ENCODE results near the gene PSMG3.

Gene PSMG3

GRCh38 chr7:1558181-1558811 lies 11.5 kb downstream of the PSMG3 start:
- no peak for DNase-seq (ENCODE audit: low read depth, low spot score)

- DNase-seq (ENCODE audit: low read depth, low spot score), result no peak
Measured at GRCh38 chr7:1557771-1558170, 12.1 kb downstream of the PSMG3 start.

- DNase-seq (ENCODE audit: low read depth, low spot score), result no peak
Measured at GRCh38 chr7:1557006-1557405, 12.8 kb downstream of the PSMG3 start.

GRCh38 chr7:1555813-1556543 lies 13.9 kb downstream of the PSMG3 start, which contains the start of gene TMEM184A:
TSS of gene TMEM184A (minus strand) at chr7:1556205. CDS start at chr7:1555484, 721 bp downstream.
- DNase-seq (ENCODE audit: low read depth, low spot score), result no peak

- DNase-seq (ENCODE audit: low read depth, low spot score), result no peak
Measured at GRCh38 chr7:1555046-1555812, 14.6 kb downstream of the PSMG3 start.

GRCh38 chr7:1554333-1555045 lies 15.3 kb downstream of the PSMG3 start:
- no peak for DNase-seq (ENCODE audit: low read depth, low spot score)

GRCh38 chr7:1553512-1554210 lies 16.2 kb downstream of the PSMG3 start:
- no peak for DNase-seq (ENCODE audit: low read depth, low spot score)

GRCh38 chr7:1552200-1552599 lies 17.6 kb downstream of the PSMG3 start:
- no peak for DNase-seq (ENCODE audit: low read depth, low spot score)

- no peak for DNase-seq (ENCODE audit: low read depth, low spot score)
Measured at GRCh38 chr7:1550846-1551155, 19.0 kb downstream of the PSMG3 start.

GRCh38 chr7:1550005-1550845 lies 19.6 kb downstream of the PSMG3 start:
- no peak for DNase-seq (ENCODE audit: low read depth, low spot score)

GRCh38 chr7:1549357-1550004 lies 20.4 kb downstream of the PSMG3 start:
- no peak for DNase-seq (ENCODE audit: low read depth, low spot score)

- DNase-seq (ENCODE audit: low read depth, low spot score), result no peak
Measured at GRCh38 chr7:1548944-1549343, 20.9 kb downstream of the PSMG3 start.

GRCh38 chr7:1548438-1548831 lies 21.4 kb downstream of the PSMG3 start:
- DNase-seq (ENCODE audit: low read depth, low spot score), result no peak

- no peak for DNase-seq (ENCODE audit: low read depth, low spot score)
Measured at GRCh38 chr7:1547777-1548437, 21.9 kb downstream of the PSMG3 start.

- DNase-seq (ENCODE audit: low read depth, low spot score), result no peak
Measured at GRCh38 chr7:1546909-1547776, 22.7 kb downstream of the PSMG3 start.

GRCh38 chr7:1546274-1546908 lies 23.4 kb downstream of the PSMG3 start:
- no peak for DNase-seq (ENCODE audit: low read depth, low spot score)

GRCh38 chr7:1545417-1546246 lies 24.2 kb downstream of the PSMG3 start:
- no peak for DNase-seq (ENCODE audit: low read depth, low spot score)

Measured in iPS DF 19.7 (cell line).